Parathyroid adenoma (tissue), 2 donors: ENCODE measurements around the gene LRBA.

Experiments
- H2AFZ ChIP-seq: fragments of 300-600 bp; sonication (generic); one replicate; pipeline ENCODE4 v1.7.0; 2017; ENCODE audit warnings: antibody characterized with exemption, mild to moderate bottlenecking
- H3K27ac ChIP-seq: fragments of 300-600 bp; sonication (generic); one replicate; pipeline ENCODE4 v1.7.0; 2017
- H3K27me3 ChIP-seq: fragments of 300-600 bp; sonication (generic); one replicate; pipeline ENCODE4 v1.7.0; 2017; ENCODE audit warnings: low read length; ENCODE audit not compliant: control insufficient read depth, insufficient read depth
- H3K36me3 ChIP-seq: fragments of 300-600 bp; sonication (generic); one replicate; pipeline ENCODE4 v1.7.0; 2017; ENCODE audit warnings: low read length; ENCODE audit not compliant: control insufficient read depth, insufficient read depth
- H3K4me1 ChIP-seq: fragments of 300-600 bp; sonication (generic); one replicate; pipeline ENCODE4 v1.7.0; 2017; ENCODE audit warnings: control low read depth
- H3K4me2 ChIP-seq: fragments of 300-600 bp; sonication (generic); one replicate; pipeline ENCODE4 v1.7.0; 2017; ENCODE audit warnings: low read length
- H3K4me3 ChIP-seq: fragments of 300-600 bp; sonication (generic); one replicate; pipeline ENCODE4 v1.7.0; 2017; ENCODE audit warnings: low read depth, low read length
- H3K79me2 ChIP-seq: fragments of 300-600 bp; sonication (generic); one replicate; pipeline ENCODE4 v1.7.0; 2017; ENCODE audit warnings: control low read depth
- H3K9ac ChIP-seq: fragments of 300-600 bp; sonication (generic); one replicate; pipeline ENCODE4 v1.7.0; 2017; ENCODE audit warnings: mild to moderate bottlenecking
- H3K9me3 ChIP-seq: fragments of 300-600 bp; sonication (generic); one replicate; pipeline ENCODE4 v1.7.0; 2017; ENCODE audit warnings: low read length; ENCODE audit not compliant: control insufficient read depth
- TF ChIP-seq, protein P1 (sequence below): fragments of 300-600 bp; sonication (generic); IDR thresholded peaks from one replicate; pipeline ENCODE4 v1.7.0; 2017; ENCODE audit warnings: antibody characterized with exemption, mild to moderate bottlenecking
- donor health status: primary hyperparathyroidism.

Gene LRBA

GRCh38 chr4:150940123-150940522 is 75.0 kb downstream of the LRBA start:
- Histone ChIP-seq H3K4me1 (no peaks in the 10 kb centered on the region), H3K9me3 (no peaks in the 10 kb centered on the region), H3K4me2 (no peak overlapping the region), H3K36me3 (no peaks in the 10 kb centered on the region), H3K79me2 (no peaks in the 10 kb centered on the region), H3K27ac (no peak overlapping the region), H2AFZ (no peak overlapping the region), H3K4me3 (no peak overlapping the region), H3K9ac (no peak overlapping the region), H3K27me3 (no peaks in the 10 kb centered on the region)
- TF ChIP-seq, protein P1, sequence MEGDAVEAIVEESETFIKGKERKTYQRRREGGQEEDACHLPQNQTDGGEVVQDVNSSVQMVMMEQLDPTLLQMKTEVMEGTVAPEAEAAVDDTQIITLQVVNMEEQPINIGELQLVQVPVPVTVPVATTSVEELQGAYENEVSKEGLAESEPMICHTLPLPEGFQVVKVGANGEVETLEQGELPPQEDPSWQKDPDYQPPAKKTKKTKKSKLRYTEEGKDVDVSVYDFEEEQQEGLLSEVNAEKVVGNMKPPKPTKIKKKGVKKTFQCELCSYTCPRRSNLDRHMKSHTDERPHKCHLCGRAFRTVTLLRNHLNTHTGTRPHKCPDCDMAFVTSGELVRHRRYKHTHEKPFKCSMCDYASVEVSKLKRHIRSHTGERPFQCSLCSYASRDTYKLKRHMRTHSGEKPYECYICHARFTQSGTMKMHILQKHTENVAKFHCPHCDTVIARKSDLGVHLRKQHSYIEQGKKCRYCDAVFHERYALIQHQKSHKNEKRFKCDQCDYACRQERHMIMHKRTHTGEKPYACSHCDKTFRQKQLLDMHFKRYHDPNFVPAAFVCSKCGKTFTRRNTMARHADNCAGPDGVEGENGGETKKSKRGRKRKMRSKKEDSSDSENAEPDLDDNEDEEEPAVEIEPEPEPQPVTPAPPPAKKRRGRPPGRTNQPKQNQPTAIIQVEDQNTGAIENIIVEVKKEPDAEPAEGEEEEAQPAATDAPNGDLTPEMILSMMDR: no peak

GRCh38 chr4:150939530-150939929 is 75.6 kb downstream of the LRBA start:
- Histone ChIP-seq H3K4me2 (no peak overlapping the region), H2AFZ (no peak overlapping the region), H3K27ac (no peak overlapping the region), H3K36me3 (no peaks in the 10 kb centered on the region), H3K4me1 (no peaks in the 10 kb centered on the region), H3K9ac (no peak overlapping the region), H3K79me2 (no peaks in the 10 kb centered on the region), H3K27me3 (no peaks in the 10 kb centered on the region), H3K4me3 (no peak overlapping the region), H3K9me3 (no peaks in the 10 kb centered on the region)
- TF ChIP-seq, protein P1: no peak

DNA sequence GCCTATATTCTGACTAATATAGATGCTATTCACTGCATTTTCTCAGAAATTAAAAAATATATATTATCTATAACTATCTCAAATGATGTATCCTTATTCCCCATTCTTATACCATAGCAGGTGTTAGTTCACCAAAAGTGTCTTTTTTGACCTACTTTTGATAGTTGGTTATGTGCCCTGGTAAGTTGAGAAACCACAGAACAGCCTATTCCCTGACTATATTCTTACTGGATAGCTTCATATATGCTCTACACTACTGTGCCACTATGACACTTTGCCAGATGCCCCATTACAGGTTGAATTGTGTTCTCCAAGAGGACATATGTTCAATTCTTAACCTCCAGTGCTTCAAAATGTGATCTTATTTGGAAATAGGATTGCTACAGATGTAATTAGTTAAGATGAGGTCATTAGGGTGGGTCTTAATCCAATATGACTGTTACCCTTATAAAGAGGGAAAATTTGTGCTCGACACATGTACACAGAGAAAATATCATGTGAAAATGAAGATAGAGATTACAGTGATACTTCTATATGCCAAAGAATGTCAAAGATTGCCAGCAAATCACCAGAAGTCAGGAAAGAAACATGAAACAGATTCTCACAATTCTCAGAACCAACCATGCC is 76.1 kb downstream of the LRBA start:
- H2AFZ ChIP-seq: no peak overlapping the region
- H3K79me2 ChIP-seq: no peaks in the 10 kb centered on the region
- H3K4me2 ChIP-seq: no peak overlapping the region
- H3K27me3 ChIP-seq: no peaks in the 10 kb centered on the region
- H3K4me1 ChIP-seq: no peaks in the 10 kb centered on the region
- H3K4me3 ChIP-seq: no peak overlapping the region
- TF ChIP-seq, protein P1: no peak
- H3K27ac ChIP-seq: no peak overlapping the region
- H3K9ac ChIP-seq: no peak overlapping the region
- H3K36me3 ChIP-seq: no peaks in the 10 kb centered on the region
- no peaks in the 10 kb centered on the region for H3K9me3 ChIP-seq

DNA sequence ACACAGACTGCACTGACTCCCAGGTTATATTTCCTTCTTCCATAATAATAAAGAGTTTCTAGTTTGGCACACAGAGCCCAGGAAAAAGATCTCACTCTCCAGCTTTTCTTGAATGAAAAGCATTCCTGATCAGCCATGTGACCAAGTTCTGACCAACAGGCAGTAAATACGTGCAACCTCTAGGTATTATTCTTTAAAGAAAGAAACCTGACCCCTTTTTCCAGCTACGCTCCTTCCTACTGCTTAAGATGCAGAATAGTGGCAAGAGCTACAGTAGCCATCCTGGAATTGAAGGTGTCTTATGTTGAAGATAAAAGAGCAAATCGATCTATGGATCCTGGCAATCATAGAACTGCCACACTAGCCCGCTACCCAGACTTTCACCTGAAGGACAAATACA is 76.7 kb downstream of the LRBA start:
- Histone ChIP-seq H3K4me1 (no peaks in the 10 kb centered on the region), H2AFZ (no peak overlapping the region)

GRCh38 chr4:150934022-150934421 is 81.1 kb downstream of the LRBA start:
- Histone ChIP-seq H3K4me1 (no peaks in the 10 kb centered on the region), H3K36me3 (no peaks in the 10 kb centered on the region), H3K4me3 (no peak overlapping the region), H3K27me3 (no peaks in the 10 kb centered on the region), H3K9me3 (no peaks in the 10 kb centered on the region), H3K27ac (no peak overlapping the region), H2AFZ (no peak overlapping the region), H3K9ac (no peak overlapping the region), H3K4me2 (no peak overlapping the region), H3K79me2 (no peaks in the 10 kb centered on the region)
- TF ChIP-seq, protein P1: no peak

More for the DNA sequence above, 76.7 kb downstream of the LRBA start:
- no peak overlapping the region for H3K27ac ChIP-seq
- no peaks in the 10 kb centered on the region for H3K9me3 ChIP-seq
- H3K4me3 ChIP-seq: no peak overlapping the region
- TF ChIP-seq, protein P1: no peak
- H3K36me3 ChIP-seq: no peaks in the 10 kb centered on the region
- no peak overlapping the region for H3K4me2 ChIP-seq
- no peaks in the 10 kb centered on the region for H3K79me2 ChIP-seq
- H3K27me3 ChIP-seq: no peaks in the 10 kb centered on the region
- no peak overlapping the region for H3K9ac ChIP-seq
